HG03196 (cell line): Measurements from ENCODE around the gene ADD1.

Source experiments
- ATAC-seq: cut with Tn5 transposase; IDR thresholded peaks from one replicate; pipeline ENCODE4 v1.9.1; 2021; ENCODE audit not compliant: unreplicated experiment

Gene ADD1

DNA sequence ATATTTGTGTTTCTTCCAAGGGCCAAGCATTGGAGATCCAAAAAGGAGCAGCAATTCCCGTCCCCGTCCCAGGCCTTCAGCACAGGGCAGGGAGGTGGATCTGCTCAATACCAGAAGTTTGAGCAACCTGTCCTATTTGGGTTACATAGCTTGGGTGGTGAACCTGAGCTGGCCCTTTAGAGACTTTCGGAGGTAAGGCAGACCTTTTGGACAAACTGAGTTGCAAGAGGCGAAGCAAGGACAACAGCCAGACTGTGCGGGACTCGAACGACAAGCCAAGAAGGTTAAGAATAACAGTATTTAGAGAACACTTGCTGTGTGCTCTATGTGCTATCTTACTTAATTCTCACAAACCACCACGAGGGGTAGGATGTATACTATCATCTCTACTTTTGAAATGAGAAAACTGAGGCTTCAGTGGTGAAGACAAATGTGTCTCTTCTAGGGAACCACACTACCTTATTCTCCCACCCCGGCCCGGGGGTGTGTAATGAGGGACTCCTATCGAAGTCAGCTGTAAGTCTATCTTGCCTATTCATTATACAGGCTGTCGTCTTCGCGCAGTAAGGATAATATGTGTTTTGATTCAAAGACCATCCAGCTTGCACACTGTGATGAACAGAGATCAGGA, 118.3 kb downstream of the ADD1 start:
- no peak for ATAC-seq

DNA sequence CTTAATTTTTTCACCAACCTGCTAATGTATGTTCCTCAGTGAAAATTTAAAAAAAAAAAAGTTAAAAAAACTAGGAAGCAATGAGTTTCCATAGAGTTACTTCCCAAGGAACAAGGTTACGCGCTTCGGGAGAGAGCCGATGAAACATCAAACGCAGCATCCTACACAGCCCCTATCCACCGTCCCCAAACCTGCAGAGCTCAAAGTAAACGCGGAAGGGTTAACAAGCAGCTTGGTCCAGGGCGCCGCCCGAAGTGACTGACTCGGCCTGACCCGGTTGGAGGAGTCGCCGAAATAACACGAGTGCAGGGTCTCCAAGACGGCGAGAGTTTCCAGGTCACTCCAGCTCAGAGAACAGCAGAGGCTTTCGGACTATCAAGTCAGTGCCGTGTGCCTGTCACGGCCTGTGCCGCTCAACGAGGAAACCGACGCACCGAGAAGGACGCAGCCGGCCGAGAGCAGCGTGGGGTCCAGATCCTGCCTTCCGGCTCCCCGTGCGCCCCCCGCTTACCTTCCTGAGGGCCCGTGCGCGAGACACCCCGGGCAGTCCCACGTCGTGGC, 119.0 kb downstream of the ADD1 start:
- ATAC-seq = peak; percentile 42

DNA sequence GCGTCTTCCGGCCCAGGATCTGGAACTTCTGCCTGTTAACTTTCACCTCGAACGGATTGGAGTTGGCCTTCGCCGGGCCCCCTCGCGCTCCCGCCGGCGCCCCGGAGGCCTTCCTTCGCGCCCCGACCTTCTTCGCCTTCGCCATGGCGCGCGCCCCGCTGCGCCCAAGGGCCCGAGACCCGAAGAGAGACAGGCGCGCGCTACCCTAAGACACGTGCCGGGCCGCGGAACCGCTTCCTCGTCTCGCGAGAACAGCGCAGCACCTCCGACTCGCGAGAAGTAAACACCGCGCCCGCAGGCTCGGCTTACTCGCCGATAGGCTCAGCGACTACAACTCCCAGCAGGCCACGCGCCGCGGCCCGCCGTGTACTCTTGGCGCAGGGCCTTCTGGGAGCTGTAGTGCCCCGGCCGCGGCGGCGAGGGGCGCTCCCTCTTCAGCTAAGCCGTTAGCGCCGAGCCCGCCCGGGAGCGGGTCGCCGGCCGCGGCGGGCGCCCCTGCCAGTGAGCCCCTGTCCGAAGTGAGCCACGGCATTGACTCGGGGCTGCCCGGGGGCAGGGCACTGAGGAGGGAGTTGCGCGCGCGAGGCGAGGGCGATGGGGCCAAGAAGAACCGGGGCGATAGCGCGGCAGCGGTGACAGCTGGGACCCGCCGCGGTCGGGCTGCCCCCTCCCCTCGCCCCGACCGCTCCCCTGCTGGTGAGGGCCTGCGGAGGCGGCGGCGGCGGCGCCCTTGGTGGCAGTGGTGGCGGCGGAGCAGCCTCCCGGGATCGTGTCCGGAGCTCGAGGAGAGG, 119.7 kb downstream of the ADD1 start, which contains the start of the genes GRK4 and NOP14:
Gene GRK4, plus strand, starts transcription at position 397 of the 791 bp plus-strand sequence. CDS start 500 bp downstream, outside the sequence.
Gene NOP14, minus strand, starts transcription at position 232 of the 791 bp plus-strand sequence. Its CDS starts 87 bp downstream, at position 145.
- ATAC-seq = peak; percentile 90

DNA sequence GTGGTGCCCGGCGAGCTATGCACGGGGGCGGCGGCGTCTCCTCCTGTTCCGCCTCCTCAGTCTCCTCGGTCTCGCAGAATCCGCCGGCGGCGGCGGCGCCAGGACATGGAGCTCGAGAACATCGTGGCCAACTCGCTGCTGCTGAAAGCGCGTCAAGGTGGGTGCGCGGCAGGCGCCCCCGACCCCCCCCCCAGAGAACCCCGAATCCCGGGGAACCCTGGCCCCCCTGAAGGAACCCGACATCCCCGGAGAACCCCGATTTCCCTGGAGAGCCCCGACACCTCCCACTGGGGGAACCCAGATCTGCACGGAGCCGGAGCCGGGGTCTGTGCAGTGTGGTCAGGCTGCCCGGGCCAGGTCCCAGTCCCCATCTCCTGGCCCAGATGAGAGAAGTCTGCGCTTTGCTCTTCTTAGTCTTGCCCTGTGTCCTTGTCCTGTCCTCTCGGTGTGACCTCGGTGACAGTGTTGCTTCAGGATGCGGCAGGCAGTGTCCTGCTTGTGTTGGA, 120.4 kb downstream of the ADD1 start:
- ATAC-seq = no peak

DNA sequence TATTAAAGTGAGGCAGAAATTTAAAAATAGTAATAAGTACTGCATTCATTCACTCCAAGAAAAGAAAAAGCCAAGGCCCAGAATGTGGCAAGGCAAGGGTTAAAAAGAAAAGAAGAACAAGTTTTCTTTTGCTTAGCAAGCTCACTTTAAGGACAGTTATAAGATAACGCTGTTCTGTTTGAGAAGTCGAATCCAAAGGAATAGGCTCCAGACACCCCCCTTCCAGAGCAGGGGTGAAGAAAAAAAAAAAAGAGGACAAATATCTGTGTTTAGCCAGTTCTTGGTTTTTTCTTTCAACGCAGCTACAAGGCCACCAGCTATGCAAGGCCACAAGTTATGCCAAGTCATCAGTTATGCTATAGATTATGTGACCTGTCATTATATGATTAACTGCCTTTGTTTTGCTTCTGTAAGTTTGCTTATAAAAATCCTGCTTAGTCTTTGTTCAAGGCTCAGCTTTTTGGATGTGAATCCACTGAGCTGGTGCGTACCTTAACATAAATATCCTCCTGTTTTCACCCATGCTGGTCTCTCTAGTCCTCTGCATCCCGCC, 121.1 kb downstream of the ADD1 start:
- no peak for ATAC-seq

DNA sequence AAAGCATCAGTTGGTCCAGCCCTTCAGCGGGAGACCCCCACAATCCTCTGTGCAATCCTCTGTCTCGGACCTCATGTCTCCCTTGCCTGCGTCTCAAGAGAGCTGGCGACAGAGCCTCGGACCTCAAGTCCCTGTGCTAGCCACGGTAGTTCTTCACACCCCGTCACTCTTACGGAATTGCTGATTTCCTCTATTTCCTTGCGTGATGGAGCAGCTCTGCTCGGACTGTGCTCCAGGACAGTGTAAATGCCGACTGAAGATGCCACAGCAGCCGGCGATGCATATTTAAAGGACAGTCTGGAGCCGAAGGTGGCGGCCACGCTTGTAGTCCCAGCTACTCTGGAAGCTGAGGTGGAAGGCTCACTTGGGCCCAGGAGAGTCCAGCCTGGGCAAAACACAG, 121.6 kb downstream of the ADD1 start:
- ATAC-seq = no peak

DNA sequence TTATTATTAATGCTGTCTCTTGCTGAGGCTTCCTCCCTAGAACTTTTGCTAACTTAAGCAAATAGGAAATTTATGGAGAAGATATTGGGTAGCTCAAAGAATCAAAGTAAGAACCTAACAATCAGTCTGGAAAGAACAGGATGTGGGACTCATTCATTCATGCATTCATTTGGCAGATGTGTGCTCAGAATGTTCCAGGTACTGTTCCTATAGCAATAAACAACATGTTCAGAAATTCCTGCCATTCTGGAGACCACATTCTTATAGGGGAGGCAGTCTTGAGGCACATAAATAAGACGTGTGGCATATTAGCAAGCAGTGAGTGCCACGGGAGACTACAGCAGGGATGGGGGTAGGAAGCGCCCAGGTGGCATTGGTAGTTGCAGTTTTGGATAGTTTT, 124.7 kb downstream of the ADD1 start:
- no peak for ATAC-seq

DNA sequence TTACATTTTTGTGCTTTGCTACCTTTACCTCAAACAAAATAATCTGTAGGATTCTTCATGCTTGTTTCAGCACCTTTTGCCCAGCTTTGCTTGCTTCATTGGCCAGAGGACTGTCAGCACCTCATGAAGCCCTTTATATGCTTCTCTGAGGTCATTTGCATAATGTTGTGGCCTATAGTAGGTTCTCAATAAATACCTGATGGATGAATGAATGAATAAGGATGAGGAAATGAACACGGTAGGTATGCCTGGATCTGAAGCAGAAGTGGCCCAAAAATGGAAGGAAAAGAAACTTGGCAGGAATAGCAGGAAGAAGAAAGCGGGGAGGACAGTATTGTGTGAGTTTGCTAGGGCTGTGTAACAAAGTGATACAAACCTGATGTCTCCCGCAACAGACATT, 127.6 kb downstream of the ADD1 start:
- no peak for ATAC-seq

DNA sequence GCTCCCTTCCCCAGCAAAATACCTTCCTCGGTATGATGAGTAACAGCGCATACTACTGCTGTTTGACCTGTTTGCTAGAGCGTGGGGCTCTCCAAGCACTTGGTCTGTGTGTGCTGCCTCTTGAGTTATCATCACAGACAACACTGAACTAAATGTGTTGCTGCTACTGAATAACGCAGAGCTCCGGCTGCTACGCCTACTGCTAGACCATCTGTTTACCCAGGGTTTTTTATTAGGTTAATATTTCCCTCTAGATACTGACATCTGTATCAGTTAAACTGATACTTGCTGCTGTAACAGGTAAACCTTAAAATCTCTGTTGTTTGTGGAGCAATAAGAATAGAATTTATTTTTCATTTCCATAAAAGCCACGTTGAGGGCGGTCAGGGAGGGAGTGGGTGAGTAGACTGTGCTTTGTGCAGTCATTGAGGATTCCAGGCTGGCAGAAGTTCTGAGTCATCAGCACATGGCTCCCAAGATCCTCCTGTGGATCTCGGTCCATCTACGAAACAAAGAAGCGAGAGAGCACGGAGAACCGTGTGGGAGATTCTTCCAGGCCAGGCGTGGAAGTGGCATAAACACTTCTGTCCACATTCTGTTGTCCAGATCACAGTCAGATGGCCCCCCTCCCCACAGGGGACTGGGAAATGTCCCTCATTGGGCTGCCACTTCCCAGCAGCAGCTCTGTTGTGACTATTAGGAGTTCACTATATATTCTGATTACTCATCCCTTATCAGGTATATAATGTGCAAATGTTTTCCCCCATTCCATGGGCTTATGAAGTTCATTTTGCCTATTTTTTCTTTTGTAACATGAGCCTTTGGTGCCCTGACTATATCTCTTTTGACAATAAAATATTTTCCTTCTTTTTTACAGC, 133.8 kb downstream of the ADD1 start:
- ATAC-seq = no peak
